NCI-H1048 (cell line): ENCODE measurements around the gene ERI3.

Experiments used
- DNase-seq: peaks from one replicate; lab custom pipeline; 2025; lab: John Stamatoyannopoulos, UW

ERI3 gene

GRCh38 chr1:44236490-44237272 lies 118.4 kb downstream of the ERI3 start:
- DNase-seq: no peak

- no peak for DNase-seq
Observed at GRCh38 chr1:44235808-44236207, 119.2 kb downstream of the ERI3 start.

GRCh38 chr1:44233593-44233992 lies 121.5 kb downstream of the ERI3 start:
- no peak for DNase-seq

GRCh38 chr1:44230796-44231195 lies 124.3 kb downstream of the ERI3 start:
- DNase-seq: no peak

- no peak for DNase-seq
Observed at GRCh38 chr1:44229435-44230167, 125.5 kb downstream of the ERI3 start.

- no peak for DNase-seq
Observed at GRCh38 chr1:44228218-44228617, 126.8 kb downstream of the ERI3 start.

- DNase-seq: no peak
Observed at GRCh38 chr1:44227211-44227610, 127.8 kb downstream of the ERI3 start.

GRCh38 chr1:44225761-44226160 lies 129.3 kb downstream of the ERI3 start:
- no peak for DNase-seq

GRCh38 chr1:44223187-44223610 lies 131.9 kb downstream of the ERI3 start:
- no peak for DNase-seq

- no peak for DNase-seq
Observed at GRCh38 chr1:44222397-44223186, 132.5 kb downstream of the ERI3 start.

GRCh38 chr1:44221769-44222168 lies 133.3 kb downstream of the ERI3 start:
- no peak for DNase-seq

- no peak for DNase-seq
Observed at GRCh38 chr1:44220755-44221154, 134.3 kb downstream of the ERI3 start.

- DNase-seq: no peak
Observed at GRCh38 chr1:44220001-44220751, 134.9 kb downstream of the ERI3 start.

GRCh38 chr1:44219301-44219626 lies 135.8 kb downstream of the ERI3 start:
- DNase-seq: no peak

GRCh38 chr1:44218503-44219300 lies 136.4 kb downstream of the ERI3 start:
- DNase-seq: no peak

GRCh38 chr1:44217809-44218410 lies 137.1 kb downstream of the ERI3 start:
- peak; percentile 15 for DNase-seq

GRCh38 chr1:44213222-44214112 lies 141.6 kb downstream of the ERI3 start, which contains the start of gene DMAP1:
Gene DMAP1, plus strand, starts transcription at chr1:44213471. Its CDS starts 283 bp downstream, at chr1:44213754.
- peak; percentile 68 for DNase-seq

GRCh38 chr1:44212355-44213221 lies 142.5 kb downstream of the ERI3 start:
- no peak for DNase-seq

GRCh38 chr1:44210595-44210994 lies 144.5 kb downstream of the ERI3 start:
- no peak for DNase-seq
